ENCODE measurements around the gene PTPN18.
"Not testable (repeated sequence)": the region's sequence is repeated elsewhere in the genome, so short reads cannot be mapped to it uniquely, and the experiment has no call there.

GRCh38 chr2:130406280-130406679 lies 50.4 kb downstream of the PTPN18 start:
- TF ChIP-seq CTCF, POLR2AphosphoS5, POLR2A (IDR thresholded peaks at IDR 0.05): not testable (repeated sequence)

Measured in stomach (tissue), 4 donors.